Brain microvascular endothelial cell (primary cell): ENCODE data around the gene SLC35F3.

ENCODE experiments used
- DNase-seq: peaks from one replicate; pipeline ENCODE4 v3.0.0-alpha.2; 2020
- H3K27ac ChIP-seq: fragments of 250-450 bp; sonication (Bioruptor Pico); 2 replicates; pipeline ENCODE4 v1.5.1; 2020; ENCODE audit warnings: mild to moderate bottlenecking, moderate library complexity
- H3K27me3 ChIP-seq: fragments of 250-450 bp; sonication (Bioruptor Pico); replicated peaks from 2 replicates; pipeline ENCODE4 v1.5.1; 2020; ENCODE audit warnings: mild to moderate bottlenecking
- H3K36me3 ChIP-seq: fragments of 250-450 bp; sonication (Bioruptor Pico); replicated peaks from 2 replicates; pipeline ENCODE4 v1.5.1; 2020; ENCODE audit warnings: mild to moderate bottlenecking
- H3K4me3 ChIP-seq: 2 replicates; pipeline ENCODE4 v1.5.1; 2011; ENCODE audit warnings: low read depth, mild to moderate bottlenecking, control low read depth, low read length, moderate library complexity
- CTCF ChIP-seq: IDR thresholded peaks from 2 replicates; pipeline ENCODE4 v1.5.1; 2011; ENCODE audit warnings: low read depth, mild to moderate bottlenecking, moderate library complexity, low read length, control low read depth, inconsistent platforms; ENCODE audit errors: missing control alignments
- in situ Hi-C: cut with HindIII; loops from 2 replicates; pipeline ENCODE4 v1.10.0; 2017; ENCODE audit warnings: low sequenced_read_pairs, low pct_ligation_motif_present

Gene SLC35F3

DNA sequence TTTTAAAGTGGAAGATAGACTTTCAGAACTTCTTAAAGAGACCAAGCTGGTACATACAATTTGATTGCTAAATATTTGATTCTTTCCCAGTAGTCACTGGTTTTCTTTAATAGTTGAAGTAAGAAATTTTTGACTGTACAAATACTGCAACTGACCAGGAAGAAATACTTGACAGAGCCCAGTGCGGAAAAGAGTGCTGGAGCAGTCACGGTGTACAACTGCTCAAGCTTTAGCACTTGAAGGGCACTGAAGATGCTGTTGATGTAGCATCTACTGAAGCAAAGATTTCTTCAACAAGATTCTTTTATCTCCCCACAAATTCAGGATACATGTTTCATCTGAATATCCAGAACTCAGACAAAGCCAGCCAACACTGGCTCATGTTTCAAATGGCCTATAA is 41.5 kb downstream of the SLC35F3 start:
- in situ Hi-C loops, result no loop called here
- H3K27me3 ChIP-seq, result no peaks in the 10 kb centered on the region

DNA sequence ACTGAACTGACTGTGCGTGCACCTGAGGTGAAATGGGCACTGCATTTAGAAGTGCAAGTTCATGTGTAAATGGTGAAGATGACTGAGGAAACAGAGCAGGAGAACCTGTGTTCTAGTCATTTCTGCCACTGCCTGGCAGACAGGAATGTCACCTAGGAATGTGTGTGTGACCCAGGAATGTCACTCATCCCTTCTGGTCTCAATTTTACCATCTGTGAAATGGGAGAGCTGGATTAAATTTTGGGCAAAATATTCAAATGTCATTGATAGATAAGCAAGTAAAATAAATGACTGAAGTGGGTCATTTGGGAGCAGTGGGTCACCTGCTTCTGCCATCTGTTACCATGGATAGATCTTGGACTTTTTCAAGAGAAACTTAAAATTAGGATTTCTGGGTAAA is 42.2 kb downstream of the SLC35F3 start:
- TF ChIP-seq CTCF, result no peak
- in situ Hi-C loops, result no loop called here
- H3K36me3 ChIP-seq, result no peaks in the 10 kb centered on the region
- H3K27ac ChIP-seq, result no peak overlapping the region
- no peaks in the 10 kb centered on the region for H3K27me3 ChIP-seq
- no peak for DNase-seq
- no peak overlapping the region for H3K4me3 ChIP-seq

More for the DNA sequence above, 41.5 kb downstream of the SLC35F3 start:
- Histone ChIP-seq H3K4me3 (no peak overlapping the region), H3K36me3 (no peaks in the 10 kb centered on the region), H3K27ac (no peak overlapping the region)
- no peak for DNase-seq
- no peak for TF ChIP-seq CTCF

- no peak for DNase-seq
- no peak for TF ChIP-seq CTCF
- no peaks in the 10 kb centered on the region for H3K27me3 ChIP-seq
- in situ Hi-C loops, result no loop called here
- H3K36me3 ChIP-seq, result no peaks in the 10 kb centered on the region
- no peak overlapping the region for H3K4me3 ChIP-seq
- H3K27ac ChIP-seq, result no peak overlapping the region
Measured at GRCh38 chr1:233951804-233952203, 47.3 kb downstream of the SLC35F3 start.

DNA sequence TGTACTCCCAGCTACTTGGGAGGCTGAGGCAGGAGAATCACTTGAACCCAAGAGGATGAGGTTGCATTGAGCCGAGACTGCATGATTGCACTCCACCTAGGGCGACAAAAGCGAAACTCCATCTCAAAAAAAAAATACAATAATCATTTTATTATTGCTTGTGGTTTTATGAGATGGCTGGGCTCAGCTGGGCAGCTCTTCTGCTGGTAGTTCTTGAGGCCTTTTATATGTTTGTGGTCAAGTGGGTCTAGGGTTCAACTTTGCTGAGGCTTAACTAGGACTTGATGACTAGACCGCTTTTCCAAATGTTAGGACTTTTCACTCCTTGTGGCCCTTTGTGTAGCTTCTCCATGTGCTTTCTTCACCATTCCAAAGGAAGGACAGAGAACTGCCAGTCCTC is 53.2 kb downstream of the SLC35F3 start:
- no peak overlapping the region for H3K27ac ChIP-seq
- H3K36me3 ChIP-seq, result no peaks in the 10 kb centered on the region
- in situ Hi-C loops, result no loop called here
- no peak overlapping the region for H3K4me3 ChIP-seq
- TF ChIP-seq CTCF, result no peak
- no peaks in the 10 kb centered on the region for H3K27me3 ChIP-seq
- DNase-seq, result no peak

GRCh38 chr1:233959102-233959501 is 54.6 kb downstream of the SLC35F3 start:
- no peak for TF ChIP-seq CTCF
- Histone ChIP-seq H3K36me3 (no peaks in the 10 kb centered on the region), H3K27ac (no peak overlapping the region), H3K27me3 (no peaks in the 10 kb centered on the region), H3K4me3 (no peak overlapping the region)
- no peak for DNase-seq
- in situ Hi-C loops, result no loop called here

DNA sequence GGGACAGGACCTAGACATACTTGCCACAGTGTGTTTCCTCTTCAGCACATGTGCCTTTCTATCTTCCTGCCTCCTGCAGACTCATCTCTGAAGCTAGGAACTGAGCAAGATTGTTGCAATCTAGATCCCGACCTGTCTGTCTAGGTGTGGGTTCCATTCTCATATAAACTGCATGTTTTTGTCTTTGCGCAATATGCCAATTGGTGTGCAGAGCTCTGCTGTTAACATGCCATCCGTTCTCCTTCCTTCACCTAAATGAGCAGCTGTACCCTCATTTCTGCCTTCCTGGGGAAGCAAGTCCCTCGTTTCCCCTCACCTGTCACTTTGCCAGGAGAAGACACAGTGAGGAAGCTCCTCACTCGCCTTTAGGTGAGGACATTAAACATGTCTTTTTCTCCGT is 55.5 kb downstream of the SLC35F3 start:
- Histone ChIP-seq H3K36me3 (no peaks in the 10 kb centered on the region), H3K4me3 (no peak overlapping the region), H3K27me3 (no peaks in the 10 kb centered on the region), H3K27ac (no peak overlapping the region)
- in situ Hi-C loops, result no loop called here
- no peak for DNase-seq
- no peak for TF ChIP-seq CTCF
